IPS DF 6.9 (cell line): ENCODE measurements around the gene LIG4.
"Not testable (repeated sequence)": the region's sequence is repeated elsewhere in the genome, so short reads cannot be mapped to it uniquely, and the experiment has no call there.

Source experiments
- DNase-seq: peaks from one replicate; pipeline ENCODE4 v3.0.0-alpha.2; 2013; ENCODE audit warnings: low read depth, low spot score
- H3K27ac ChIP-seq: one replicate; pipeline ENCODE4 v1.5.1; 2013; ENCODE audit warnings: low read length, control low read depth
- H3K27me3 ChIP-seq: 2 replicates; pipeline ENCODE4 v1.6.1; 2013; ENCODE audit warnings: mild to moderate bottlenecking, low read length; ENCODE audit not compliant: control insufficient read depth, insufficient read depth
- H3K36me3 ChIP-seq: 2 replicates; pipeline ENCODE4 v1.6.1; 2013; ENCODE audit warnings: low read length; ENCODE audit not compliant: control insufficient read depth, insufficient read depth
- H3K4me1 ChIP-seq: 2 replicates; pipeline ENCODE4 v1.6.1; 2013; ENCODE audit warnings: low read length; ENCODE audit not compliant: control insufficient read depth, insufficient read depth
- H3K4me3 ChIP-seq: 2 replicates; pipeline ENCODE4 v1.5.1; 2013; ENCODE audit warnings: mild to moderate bottlenecking, low read length
- H3K9me3 ChIP-seq: 2 replicates; pipeline ENCODE4 v1.6.1; 2013; ENCODE audit warnings: low read length, inconsistent platforms; ENCODE audit not compliant: control insufficient read depth, insufficient read depth
- WGBS: extraction: QIAGEN DNeasy Blood & Tissue Kit; methylation state at CpG from one replicate; pipeline ENCODE4 v1.1.7; 2013; ENCODE audit warnings: mixed read lengths, missing lambda C conversion rate; ENCODE audit not compliant: insufficient read length, insufficient coverage; 5-methylcytosine and 5-hydroxymethylcytosine counted together

Gene LIG4

DNA sequence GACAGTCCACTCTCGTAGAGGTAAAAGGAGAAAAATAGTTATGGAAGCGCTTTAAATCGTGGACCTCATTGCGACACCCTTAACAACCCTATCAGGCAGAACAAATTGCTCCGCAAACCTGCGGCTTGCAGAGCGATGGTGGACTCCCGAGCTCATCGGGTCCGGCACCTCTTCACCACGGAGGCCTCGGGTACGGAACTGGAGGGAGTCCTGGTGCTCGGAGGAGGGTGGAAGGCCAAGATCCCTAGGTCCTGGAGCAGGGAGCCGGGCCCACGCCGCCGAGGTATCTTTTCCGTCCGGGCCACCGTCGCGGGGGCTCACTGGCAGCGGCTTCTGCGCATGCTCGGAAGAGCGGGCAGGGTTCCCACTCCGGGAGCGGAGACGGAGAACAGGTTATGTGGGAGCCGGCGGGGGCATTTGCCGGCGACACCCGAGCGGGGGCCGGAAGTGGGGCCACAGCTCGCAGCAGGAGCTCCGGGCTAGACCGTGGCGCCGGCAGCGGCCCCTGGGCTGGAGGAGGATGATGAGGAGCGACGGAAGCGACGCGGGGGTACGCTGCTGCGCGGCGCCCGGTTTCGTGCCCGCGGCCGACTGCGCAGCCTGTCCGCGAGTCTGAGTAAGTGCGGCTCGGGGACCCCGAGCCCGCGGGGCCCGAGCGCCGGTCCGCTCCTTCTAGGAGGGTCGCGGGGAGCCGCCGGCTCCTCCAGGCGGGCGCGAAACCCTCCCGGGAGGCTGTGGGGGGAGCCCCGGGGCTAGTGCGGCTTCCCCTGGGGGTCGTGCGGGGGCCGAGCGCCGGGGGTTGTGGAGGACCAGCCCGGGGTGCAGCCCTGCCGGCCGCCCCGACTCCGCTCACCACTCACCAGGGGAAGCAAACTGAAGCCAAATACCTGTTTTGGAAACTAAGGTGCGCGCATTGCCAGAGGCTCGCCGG is 3.0 kb upstream of the LIG4 start, which contains the start of gene ABHD13:
Gene ABHD13 (plus strand): TSS at position 349 of the 931 bp plus-strand sequence. CDS start 10,827 bp downstream, outside the sequence.
- Histone ChIP-seq H3K4me1 (no peaks in the 10 kb centered on the region), H3K27me3 (no peaks in the 10 kb centered on the region), H3K36me3 (no peaks in the 10 kb centered on the region), H3K4me3 (peak within 1 kb of the TSS; percentile 93), H3K9me3 (no peaks in the 10 kb centered on the region), H3K27ac (no peak within 1 kb of the TSS)
- WGBS = no CpG with 5 or more reads among the region's 93 CpGs
- peak; percentile 77 for DNase-seq

DNA sequence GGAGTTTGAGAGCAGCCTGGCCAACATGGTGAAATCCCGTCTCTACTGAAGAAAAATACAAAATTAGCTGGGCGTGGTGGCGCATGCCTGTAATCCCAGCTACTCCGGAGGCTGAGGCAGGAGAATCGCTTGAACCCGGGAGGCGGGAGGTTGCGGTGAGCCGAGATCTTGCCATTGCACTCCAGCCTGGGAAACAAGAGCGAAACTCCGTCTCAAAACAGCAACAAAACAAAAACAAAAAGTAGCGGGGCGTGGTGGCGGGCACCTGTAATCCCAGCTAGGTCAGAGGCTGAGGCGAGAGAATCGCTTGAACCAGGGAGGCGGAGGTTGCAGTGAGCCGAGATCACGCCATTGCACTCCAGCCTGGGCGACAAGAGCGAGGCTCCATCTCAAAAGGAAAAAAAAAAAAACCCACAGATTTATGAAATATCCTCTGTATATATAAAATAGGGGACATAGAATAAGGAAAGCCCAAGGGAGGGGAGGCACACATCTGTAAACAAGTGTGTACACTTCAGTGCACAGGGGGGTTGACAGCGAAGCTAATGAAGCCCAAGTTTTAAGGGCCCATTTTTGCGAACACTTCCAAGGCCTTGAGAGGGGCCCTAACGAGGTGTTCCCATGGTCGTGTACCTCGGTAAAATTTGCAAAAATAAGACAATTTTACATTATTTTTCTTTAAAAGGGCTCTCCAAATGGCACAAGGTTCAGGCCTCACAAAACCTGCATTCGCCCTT is 2.1 kb upstream of the LIG4 start:
- DNase-seq, H3K9me3 ChIP-seq, H3K27me3 ChIP-seq, H3K27ac ChIP-seq, H3K4me1 ChIP-seq, H3K36me3 ChIP-seq: not testable (repeated sequence)
- no CpG with 5 or more reads among the region's 27 CpGs for WGBS
- H3K4me3 ChIP-seq = peak overlapping the region; percentile 93; the same call in 1 of the 2 replicates

DNA sequence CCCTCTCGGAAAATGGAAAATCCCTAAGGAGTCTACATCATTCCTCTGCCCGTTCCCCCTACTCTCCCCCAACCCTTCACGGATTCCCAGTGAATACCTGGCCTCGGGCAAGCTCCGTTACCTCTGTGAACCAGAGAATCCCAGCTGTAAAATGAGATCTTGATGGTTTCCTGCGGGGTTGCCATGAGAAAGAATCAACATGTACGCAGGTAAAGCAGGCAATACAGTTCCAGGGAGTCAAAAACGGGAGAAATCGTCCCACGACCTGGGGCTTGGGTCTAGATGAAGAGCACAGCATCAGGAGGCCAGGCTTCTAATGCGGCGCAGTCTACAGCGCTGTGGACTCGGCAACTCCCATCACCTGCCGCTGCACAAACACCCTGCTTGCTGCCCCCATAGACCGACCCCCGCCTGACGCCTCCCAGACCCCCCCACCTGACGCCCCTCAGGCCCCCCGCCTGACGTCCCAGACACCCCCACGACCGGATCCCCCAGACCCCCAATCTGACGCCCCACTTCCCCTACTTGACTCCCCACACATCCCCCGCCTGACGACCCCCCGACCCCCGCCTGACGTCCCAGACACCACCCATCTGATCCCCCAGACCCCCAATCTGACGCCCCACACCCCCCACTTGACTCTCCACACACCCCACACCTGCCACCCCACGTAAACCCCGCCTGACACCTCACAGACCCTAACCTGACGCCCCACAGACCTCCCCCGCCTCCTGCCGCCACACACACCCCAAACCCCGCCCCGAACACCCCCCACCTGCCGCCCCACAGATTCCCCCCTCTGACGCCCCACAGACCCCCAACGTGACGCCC is 680 bp downstream of the LIG4 start:
- H3K27ac ChIP-seq = no peak overlapping the region
- H3K27me3 ChIP-seq = no peaks in the 10 kb centered on the region
- no peaks in the 10 kb centered on the region for H3K36me3 ChIP-seq
- DNase-seq = no peak
- WGBS = no CpG with 5 or more reads among the region's 41 CpGs
- peak overlapping the region; percentile 61; the same call in 1 of the 2 replicates for H3K4me3 ChIP-seq
- no peaks in the 10 kb centered on the region for H3K4me1 ChIP-seq
- no peaks in the 10 kb centered on the region for H3K9me3 ChIP-seq

DNA sequence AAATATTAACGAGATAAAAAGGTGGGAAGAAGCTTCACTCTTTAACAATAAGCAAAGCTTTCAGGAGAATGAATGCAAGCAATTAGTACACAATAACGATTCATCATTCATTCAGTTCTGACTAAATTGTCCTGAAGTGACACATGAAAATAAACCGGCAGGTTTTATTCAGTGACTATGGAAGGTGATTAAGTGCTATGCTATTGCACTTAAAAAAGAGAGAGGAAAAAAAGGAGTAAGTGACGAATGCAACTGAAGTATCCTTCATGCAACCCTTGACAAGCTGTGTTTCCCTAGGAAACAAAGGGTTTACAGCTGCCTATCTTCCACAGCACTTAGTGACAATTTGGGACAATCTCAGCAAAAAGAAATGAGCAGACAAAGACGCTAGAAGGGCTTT is 1.4 kb downstream of the LIG4 start:
- no CpG with 5 or more reads among the region's 5 CpGs for WGBS
- no peak overlapping the region for H3K27ac ChIP-seq

DNA sequence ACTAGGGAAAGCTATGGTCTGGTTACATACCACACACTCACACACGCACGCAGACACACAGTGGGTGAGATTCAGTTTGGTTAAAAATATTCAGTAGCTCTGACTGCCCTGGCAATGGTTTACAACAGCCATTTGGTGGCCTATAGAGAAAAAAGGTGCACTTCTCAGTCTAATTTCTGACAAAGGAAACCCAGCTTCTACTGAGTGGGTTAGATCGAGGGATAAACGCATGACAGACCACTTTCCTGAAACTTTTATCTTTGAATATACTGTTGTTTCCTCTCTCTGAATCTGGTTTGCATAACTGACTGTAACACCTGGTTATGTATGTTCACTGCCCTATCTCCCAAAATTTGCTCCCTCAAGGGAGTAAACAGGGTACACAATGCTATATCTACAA is 2.5 kb downstream of the LIG4 start:
- Histone ChIP-seq H3K27ac (no peak overlapping the region), H3K9me3 (no peaks in the 10 kb centered on the region), H3K36me3 (no peaks in the 10 kb centered on the region), H3K27me3 (no peaks in the 10 kb centered on the region), H3K4me3 (no peak overlapping the region), H3K4me1 (no peaks in the 10 kb centered on the region)
- no CpG with 5 or more reads among the region's 4 CpGs for WGBS
- DNase-seq = no peak

More for the DNA sequence above, 1.4 kb downstream of the LIG4 start:
- no peak for DNase-seq
- no peaks in the 10 kb centered on the region for H3K27me3 ChIP-seq
- H3K4me3 ChIP-seq = no peak overlapping the region; the same call in 1 of the 2 replicates
- no peaks in the 10 kb centered on the region for H3K36me3 ChIP-seq
- H3K9me3 ChIP-seq = no peaks in the 10 kb centered on the region
- no peaks in the 10 kb centered on the region for H3K4me1 ChIP-seq

DNA sequence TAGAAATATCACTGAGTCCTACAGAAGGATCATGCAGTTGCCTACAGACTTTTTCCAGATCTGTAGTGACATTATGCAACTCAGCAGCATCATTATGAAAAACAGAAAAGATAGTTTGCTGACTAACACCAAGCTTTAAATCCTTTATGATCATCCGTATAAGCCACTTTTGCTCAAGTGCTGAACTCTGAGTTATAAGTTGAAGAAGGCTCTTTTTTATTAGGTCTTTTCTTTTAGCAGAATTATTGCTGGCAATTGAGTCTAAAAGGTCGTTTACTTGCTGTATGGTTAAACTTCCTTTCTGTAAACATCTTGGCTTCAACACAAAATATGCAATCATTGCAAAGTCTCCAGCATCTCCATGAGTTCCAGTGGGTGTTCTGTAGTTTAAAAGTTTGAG is 4.8 kb downstream of the LIG4 start:
- no CpG with 5 or more reads among the region's 2 CpGs for WGBS
- H3K9me3 ChIP-seq = no peaks in the 10 kb centered on the region
- H3K27ac ChIP-seq = no peak overlapping the region
- no peak for DNase-seq
- H3K4me3 ChIP-seq = no peak overlapping the region
- no peaks in the 10 kb centered on the region for H3K27me3 ChIP-seq
- H3K4me1 ChIP-seq = no peaks in the 10 kb centered on the region
- H3K36me3 ChIP-seq = no peaks in the 10 kb centered on the region

DNA sequence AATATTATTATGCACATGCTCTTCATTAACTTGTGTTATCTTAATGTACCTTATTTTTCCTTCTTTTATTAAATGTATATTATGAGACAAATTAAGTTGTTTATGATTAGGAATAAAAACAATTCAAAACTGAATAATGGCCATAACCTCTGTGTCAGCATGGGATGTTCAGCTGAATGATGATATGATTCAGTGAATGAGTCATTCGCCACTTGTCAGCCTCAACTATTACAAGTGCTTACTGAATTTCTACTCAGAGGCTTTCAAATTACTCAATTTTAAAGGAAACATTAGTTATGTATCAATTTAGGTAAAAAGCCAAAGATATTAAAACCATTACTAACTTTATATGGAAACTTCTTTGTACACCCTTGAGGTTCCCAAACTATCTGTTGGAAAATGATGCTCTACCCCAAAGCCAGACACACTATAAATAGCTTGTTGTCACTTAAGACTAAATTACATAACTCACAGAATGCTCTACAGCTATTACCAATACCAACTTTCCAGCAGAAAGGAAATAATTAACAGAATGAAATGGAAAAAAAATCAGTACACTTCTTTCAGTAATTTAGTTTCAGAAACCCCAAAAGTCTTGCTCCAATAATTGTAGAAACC is 14.4 kb downstream of the LIG4 start:
- H3K36me3 ChIP-seq = no peaks in the 10 kb centered on the region
- H3K4me3 ChIP-seq = no peak overlapping the region
- no CpG with 5 or more reads among the region's 1 CpG for WGBS
- no peaks in the 10 kb centered on the region for H3K9me3 ChIP-seq
- H3K27me3 ChIP-seq = no peaks in the 10 kb centered on the region
- DNase-seq = no peak
- no peaks in the 10 kb centered on the region for H3K4me1 ChIP-seq
- H3K27ac ChIP-seq = no peak overlapping the region

DNA sequence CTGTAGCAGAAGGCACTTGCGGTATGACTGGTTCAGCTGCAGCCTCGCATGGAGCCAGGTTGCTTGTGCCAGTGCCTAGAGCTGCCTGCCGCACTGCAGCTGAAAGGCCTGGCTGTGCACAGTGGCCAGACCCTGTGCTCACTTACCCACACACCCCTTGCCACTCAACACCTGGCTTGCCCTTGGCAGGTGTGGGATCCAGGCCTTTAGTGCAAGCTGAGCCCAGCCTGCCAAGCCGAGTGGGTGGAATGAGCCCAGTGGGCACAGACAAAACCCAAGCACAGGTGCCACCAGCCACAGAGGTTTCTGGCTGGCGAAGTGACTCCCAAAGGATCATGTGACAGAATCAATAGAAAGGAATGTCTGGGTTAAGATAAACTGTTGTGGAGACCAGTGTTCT is 19.5 kb downstream of the LIG4 start:
- no peak for DNase-seq
- no peaks in the 10 kb centered on the region for H3K4me1 ChIP-seq
- no peaks in the 10 kb centered on the region for H3K9me3 ChIP-seq
- no peaks in the 10 kb centered on the region for H3K27me3 ChIP-seq
- no peaks in the 10 kb centered on the region for H3K36me3 ChIP-seq
- H3K27ac ChIP-seq = no peak overlapping the region
- no peak overlapping the region for H3K4me3 ChIP-seq
- WGBS = no CpG with 5 or more reads among the region's 5 CpGs

DNA sequence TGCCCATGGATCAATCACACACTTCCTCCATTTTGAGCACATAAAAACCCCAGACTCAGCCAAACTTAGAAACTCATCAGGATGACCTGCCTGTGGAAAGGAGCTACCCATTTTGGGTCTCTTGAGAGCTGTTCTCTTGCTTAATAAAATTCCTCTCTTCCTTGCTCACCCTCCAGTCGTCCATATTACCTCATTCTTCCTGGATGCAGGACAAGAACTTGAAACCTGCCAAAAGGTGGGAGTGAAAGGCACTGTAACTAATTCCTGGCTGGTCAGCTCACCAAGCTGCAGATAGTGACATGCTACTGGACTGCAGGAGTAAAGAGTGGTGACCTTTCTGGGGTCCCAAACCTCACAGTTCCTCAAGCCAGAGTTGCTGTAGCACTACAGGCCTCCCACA is 20.2 kb downstream of the LIG4 start:
- Histone ChIP-seq H3K4me1 (no peaks in the 10 kb centered on the region), H3K36me3 (no peaks in the 10 kb centered on the region), H3K27me3 (no peaks in the 10 kb centered on the region), H3K9me3 (no peaks in the 10 kb centered on the region), H3K4me3 (no peak overlapping the region), H3K27ac (no peak overlapping the region)
- no CpG with 5 or more reads among the region's 1 CpG for WGBS
- DNase-seq = no peak
